Activated CD4-positive, alpha-beta T cell treated with anti-CD3 and anti-CD28 coated beads for 48 hours (primary cell): ENCODE data around the gene TMEM255B.
"Not testable (repeated sequence)": the region's sequence is repeated elsewhere in the genome, so short reads cannot be mapped to it uniquely, and the experiment has no call there.

ENCODE experiments used
- DNase-seq: peaks from one replicate; pipeline ENCODE4 v3.0.0-alpha.2; 2020

The TMEM255B gene

DNA sequence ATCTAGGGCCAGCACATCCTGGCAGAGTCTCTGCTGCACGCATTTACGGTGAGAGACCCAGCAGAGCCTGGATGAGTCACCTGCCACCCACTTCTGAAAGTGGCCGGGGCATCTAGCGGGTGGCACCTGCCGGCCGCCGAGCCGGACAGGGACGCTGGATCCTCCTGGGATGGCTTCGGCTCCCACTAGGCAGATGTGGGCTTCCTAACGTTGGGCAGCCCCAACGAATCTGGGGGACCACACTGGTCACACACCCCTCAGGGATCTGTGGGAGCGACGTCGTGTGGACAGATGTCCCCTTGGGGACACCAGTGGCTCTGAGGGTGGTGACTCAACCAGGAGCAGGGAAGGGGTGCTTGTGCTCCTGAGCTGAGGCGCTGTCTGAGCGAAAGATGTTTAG is 32.2 kb downstream of the TMEM255B start:
- no peak for DNase-seq

GRCh38 chr13:113791761-113792160 is 32.7 kb downstream of the TMEM255B start:
- DNase-seq, result no peak

DNA sequence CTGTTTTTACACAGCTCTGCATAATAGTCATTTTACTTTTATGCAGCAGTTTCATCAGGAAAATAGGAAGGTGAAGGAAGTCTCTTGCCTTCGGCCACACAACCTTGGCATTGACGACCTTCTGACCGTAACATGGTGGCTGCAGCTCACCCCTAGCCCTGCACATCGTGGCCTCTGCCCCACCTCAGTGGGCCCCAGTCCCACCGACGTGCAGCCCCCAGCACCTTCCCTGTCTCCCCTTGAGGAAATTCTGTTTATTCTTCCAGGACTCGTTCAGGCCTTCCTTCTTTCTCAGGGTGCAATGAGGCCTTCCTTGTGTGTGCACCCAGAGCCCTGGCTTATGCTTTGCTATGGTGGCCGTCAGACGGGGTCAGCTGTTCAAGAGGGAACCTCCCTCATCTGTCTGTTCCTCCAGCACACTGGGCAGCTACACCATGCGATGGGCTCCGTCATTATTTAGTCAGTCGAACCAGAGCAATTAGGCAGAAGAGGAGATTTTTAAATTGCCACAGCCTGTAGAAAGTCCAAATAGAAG is 33.3 kb downstream of the TMEM255B start:
- DNase-seq, result no peak

- DNase-seq, result no peak
Observed at GRCh38 chr13:113792886-113793717, 34.1 kb downstream of the TMEM255B start.

DNA sequence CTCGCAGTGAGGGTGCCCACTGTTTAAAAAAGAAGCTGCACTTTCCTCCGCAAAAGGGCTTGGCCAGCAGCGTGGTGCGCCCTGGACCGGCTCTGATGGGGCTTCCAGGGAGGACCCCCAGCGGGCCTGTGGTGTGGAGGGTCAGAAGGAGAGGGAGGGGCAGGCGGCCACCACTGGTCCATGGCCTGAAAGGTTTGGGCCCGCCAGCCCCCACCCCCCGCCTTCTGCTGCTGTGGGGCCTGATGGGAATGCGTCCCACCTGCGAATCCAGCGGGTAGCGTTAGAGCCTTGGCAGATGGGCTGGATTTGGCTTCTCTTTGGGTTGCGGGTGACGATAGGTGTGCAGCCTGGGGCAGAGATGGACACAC is 34.7 kb downstream of the TMEM255B start:
- no peak for DNase-seq

DNA sequence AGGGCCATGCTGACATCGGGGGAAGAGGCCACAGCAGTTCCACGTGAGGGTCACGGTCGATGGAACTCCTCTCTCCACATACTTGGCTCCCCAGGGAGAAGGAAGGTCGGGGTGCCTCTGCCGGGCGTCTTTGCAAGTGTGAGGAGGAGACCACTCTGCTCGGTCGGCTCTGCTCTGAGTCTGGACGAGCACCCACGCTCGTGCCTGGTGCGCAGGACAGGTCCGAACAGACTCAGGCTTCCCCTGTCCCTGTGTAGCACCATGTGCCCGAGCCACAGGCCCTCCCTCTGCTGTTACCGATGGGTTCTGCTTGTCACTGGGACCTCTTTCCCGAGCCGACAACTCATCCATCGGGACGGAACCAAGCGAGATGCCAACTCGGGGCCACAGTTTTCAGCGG is 35.1 kb downstream of the TMEM255B start:
- no peak for DNase-seq

DNA sequence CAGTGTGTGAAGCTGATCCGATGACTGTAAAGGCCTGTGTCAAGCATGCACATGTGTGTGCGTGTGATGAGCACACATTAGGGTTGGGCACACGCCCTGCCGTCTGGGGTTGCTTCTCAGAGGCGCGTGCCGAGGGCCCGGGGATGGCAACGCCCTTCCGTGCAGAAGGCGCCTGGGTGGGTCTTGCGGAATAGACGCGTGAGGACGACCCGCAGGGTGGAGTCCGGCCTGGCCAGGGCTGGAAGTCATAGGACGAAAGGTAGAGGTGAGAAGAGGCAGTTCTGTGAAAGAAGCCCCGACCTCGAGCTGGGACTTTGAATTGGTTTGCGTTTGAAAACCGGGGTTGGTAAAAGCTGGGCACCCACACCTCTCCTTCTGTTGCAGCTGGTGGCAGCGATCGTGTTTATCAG is 35.7 kb downstream of the TMEM255B start:
- DNase-seq, result no peak

DNA sequence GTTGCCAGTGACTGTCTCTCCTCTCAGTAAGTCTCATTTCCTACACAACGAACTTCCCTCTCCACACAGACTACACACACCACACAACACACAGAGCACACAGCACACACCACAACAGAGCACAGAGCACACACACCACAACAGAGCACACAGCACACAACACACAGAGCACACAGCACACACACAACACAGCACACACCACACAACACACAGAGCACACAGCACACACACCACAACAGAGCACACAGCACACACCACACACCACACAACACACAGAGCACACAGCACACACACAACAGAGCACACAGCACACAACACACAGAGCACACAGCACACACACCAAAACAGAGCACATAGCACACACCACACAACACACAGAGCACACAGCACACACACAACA is 36.3 kb downstream of the TMEM255B start:
- DNase-seq, result not testable (repeated sequence)

GRCh38 chr13:113796211-113796963 is 37.4 kb downstream of the TMEM255B start:
- no peak for DNase-seq

GRCh38 chr13:113796964-113797676 is 38.1 kb downstream of the TMEM255B start:
- no peak for DNase-seq

DNA sequence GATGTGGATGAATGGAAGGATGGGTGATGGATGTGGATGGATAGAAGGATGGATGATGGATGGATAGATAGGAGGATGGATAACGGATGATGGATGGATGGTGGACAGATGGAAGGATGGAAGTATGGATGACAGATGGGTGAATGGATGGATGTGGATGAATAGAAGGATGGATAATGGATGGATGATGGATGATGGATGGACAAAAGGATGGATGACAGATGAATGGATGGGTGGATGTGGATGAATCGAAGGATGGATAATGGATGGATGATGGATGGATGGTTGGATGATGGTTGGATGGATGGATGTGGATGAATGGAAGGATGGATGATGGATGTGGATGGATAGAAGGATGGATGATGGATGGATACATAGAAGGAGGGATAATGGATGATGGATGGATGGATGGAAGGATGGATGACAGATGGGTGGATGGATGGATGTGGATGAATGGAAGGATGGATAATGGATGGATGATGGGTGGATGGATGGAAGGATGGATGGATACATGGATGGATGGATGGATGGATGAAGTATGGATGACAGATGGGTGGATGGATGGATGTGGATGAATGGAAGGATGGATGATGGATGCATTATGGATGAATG is 39.3 kb downstream of the TMEM255B start:
- DNase-seq, result no peak

- DNase-seq, result no peak
Observed at GRCh38 chr13:113800576-113800926, 41.5 kb downstream of the TMEM255B start.

DNA sequence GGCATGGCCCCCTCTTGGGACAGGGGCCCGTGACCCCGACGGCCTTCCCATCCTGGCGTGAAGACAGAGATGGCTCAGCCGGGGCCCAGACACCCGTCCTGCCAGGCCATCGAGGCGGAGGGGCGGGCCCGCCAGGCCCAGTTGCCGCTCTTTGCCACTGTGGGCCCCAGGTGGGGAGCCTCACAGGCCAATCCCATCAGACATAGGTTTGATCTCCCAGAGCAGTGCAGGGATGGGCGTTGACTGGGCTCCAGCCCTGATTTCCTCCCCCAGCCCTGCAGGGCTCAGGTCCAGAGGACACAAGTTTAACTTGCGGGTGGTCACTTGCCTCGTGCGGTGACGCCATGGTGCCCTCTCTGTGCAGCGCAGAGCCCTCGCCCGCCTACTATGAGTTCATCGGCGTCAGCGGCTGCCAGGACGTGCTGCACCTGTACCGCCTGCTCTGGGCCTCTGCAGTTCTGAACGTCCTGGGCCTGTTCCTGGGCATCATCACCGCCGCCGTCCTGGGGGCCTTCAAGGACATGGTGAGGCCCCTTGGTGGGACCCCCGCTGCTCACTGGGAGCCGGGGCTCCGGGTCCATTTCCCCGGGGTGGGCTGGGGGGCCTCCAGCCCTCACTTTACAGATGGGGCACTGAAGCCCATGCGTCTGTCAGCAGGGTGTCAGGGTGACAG is 42.4 kb downstream of the TMEM255B start:
- no peak for DNase-seq

DNA sequence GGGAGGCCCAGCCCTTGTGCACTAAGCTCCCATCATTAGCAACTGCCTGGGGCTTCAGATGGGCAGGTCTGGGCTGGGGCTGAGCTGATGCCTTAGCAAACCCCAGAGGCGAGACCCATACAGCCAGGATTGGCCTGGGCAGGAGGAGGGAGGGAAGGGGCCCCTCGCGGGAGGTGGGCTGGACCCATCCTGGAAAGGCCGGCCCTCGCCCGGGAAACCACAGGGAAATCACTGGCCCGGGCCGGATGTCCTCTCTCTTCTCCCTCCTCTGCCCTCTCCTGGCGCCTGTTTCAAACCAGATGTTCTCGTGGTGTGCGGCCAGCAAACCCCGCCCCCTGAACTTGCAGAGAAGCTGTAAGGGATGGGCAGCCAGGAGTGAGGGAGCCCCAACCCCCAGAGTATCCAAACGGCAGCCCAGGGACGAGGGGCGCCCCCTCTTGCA is 43.1 kb downstream of the TMEM255B start:
- no peak for DNase-seq

DNA sequence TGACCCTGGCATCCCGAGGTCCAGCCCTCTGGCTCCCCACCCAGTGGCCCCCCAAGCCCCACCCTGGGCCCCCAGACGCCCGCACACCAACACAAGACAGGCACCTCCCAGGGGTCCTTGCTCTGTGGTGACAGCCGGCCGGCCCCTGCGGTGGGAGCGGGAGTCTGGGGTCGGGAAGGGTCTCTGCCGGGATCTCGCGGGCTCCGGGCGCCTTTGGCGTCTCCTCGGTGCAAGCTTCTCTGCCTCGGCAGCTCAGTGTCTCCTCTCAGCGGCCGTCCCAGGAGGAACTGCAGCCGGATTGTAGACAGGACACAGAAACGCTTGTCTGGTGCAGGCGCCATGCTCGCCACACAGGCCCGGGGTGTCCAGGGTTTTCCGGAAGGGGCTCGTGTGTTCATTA is 43.7 kb downstream of the TMEM255B start:
- DNase-seq, result peak; percentile 19

GRCh38 chr13:113803409-113804016 is 44.5 kb downstream of the TMEM255B start:
- no peak for DNase-seq

GRCh38 chr13:113804017-113804702 is 45.1 kb downstream of the TMEM255B start:
- DNase-seq, result no peak

- no peak for DNase-seq
Observed at GRCh38 chr13:113804703-113805430, 45.8 kb downstream of the TMEM255B start.

DNA sequence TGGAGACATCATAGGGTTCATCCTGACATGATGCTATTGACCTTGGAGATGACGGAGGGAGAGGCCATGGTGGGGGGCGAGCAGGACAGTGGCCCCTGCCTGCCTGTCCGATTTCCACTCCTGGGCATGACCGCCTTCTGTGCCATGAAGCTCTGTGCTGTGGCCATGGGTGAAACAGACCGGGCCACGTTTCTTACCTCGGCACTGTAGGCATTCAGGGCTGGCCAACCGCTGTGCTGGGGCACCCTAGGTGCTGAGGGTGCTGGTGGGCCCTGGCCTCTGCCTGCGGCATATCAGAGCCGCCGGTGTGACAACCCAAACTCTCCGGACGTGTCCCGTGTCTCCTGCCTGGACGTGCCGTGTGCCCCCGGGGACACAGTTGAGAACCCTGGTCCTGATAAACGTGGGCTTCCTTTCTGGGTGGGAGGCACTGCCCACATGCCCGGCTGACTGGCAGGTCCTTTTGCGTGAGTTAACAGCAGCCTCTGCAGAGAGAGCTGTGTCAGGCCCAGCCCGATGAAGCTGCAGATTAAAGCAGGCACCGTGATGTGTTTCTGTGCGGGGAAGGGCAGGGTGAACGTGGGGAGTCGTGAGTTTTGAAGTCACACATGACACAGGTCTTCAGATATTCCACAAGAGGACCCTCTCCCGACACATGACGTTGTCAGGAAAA is 46.5 kb downstream of the TMEM255B start:
- no peak for DNase-seq

DNA sequence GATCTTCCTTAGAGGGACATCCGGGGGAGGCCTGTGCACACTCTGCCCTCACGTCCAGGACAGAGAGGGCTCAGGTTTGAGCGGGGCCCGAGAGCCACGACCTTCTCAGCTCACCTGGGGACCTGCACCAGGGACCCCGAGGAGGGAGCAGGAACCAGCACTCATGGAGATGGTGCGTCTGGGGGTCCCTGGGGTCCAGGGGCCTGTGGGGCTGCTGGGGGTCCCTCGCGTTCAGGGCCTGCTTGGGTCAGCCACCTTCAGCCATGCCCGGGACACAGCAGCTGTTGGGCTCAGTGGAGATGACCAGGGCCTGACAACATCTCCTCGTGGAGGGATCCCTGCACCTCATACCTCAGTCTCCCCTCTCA is 47.1 kb downstream of the TMEM255B start:
- no peak for DNase-seq
